GM18511 (cell line): ENCODE measurements around the gene MVD.
"Not testable (repeated sequence)": the region's sequence is repeated elsewhere in the genome, so short reads cannot be mapped to it uniquely, and the experiment has no call there.

Source experiments
- ATAC-seq: cut with Tn5 transposase; IDR thresholded peaks from one replicate; pipeline ENCODE4 v1.9.1; 2021; ENCODE audit warnings: mild to moderate bottlenecking, moderate library complexity; ENCODE audit not compliant: unreplicated experiment

The MVD gene

GRCh38 chr16:88610909-88611812 is 51.7 kb downstream of the MVD start:
- ATAC-seq, result no peak

DNA sequence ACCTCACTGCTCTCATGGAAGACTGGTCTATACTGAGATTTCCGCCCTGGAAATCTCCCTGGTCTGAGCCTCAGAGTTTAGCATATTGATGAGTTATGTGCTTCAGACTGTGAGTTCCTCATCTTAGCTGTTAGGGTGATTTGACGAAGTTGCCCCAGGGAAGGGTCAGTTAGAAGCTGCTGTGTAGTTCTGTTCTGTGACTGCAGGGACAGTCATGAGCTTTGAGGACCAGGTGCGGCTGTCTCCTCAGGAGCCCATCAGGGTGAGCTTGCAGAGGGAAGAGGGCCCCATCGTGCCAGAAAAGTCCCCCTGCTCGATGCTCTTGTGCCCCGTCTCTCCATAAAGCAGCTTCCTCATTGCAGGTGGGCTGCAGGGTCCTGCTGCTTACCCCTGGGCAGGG is 52.8 kb downstream of the MVD start:
- no peak for ATAC-seq

DNA sequence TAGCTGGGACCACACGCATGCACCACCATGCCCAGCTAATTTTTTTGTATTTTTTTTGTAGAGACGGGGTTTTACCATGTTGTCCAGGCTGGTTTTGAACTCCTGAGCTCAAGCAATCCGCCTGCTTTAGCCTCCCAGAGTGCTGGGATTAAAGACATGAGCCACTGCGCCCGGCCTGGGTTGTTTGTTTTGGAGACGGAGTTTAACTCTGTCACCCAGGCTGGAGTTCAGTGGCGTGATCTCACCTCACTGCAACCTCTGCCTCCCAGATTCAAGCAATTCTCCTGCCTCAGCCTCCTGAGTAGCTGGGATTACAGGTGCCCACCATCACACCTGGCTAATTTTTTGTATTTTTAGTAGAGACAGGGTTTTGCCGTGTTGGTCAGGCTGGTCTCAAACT is 53.5 kb downstream of the MVD start:
- ATAC-seq, result not testable (repeated sequence)

GRCh38 chr16:88608076-88608475 is 54.8 kb downstream of the MVD start:
- no peak for ATAC-seq

- ATAC-seq, result no peak
Observed at GRCh38 chr16:88606148-88606757, 56.6 kb downstream of the MVD start.

DNA sequence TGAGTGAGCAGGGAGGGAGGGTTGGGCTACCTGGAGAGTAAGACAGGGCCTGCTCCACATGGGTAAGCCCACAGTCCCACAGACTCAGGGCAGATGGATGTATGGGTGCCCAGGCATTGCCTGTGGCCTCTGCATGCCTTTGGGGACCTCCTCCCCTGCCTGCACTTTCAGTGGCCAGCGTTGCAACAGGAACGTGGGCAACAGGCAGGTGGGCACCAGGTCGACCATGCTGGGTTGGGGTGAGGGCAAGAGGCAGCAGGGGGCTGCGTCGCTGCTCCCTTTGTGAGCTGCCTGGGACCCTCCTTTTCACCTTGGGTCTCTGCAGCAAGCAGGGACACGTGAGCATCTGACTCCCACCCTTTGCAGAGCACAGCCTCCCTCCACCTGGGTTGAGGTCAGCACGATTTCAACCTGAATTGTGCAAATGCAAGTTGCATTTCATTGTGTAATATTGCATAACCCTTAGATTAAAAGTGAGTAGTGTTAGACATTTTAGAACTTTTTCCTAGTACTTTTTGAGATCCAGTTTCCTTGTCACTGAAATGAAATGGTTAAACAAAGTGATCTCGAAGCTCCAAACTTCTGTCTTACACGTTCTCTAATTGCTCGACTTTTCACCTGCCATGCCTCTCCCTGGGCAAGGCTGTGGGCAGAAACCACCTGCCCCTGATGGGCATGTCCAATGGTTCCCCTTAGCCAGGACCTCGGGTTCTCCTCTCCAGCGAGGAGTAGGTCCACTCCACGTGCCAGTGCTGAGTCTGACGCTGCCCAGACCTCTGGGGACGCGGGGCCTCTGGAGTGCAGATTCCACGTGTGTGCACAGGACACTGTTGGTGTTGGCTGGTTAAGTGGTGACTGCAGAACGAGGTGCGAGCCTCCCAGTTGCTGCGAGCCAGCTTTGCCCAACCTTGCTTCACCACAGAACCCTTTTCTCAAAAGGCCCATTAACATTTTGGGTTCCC is 57.4 kb downstream of the MVD start:
- no peak for ATAC-seq

- ATAC-seq, result no peak
Observed at GRCh38 chr16:88602091-88602490, 60.8 kb downstream of the MVD start.
